Natural killer cell (primary cell): ENCODE data around the gene PHETA1. TPM values are rescaled to one million over a fixed set of nuclear protein-coding genes. Genes with fewer than 3 reads are reported as not detected.
A peak's percentile ranks its signal among the peaks of the same experiment; 100 is the strongest.
"Not testable (repeated sequence)": the region's sequence is repeated elsewhere in the genome, so short reads cannot be mapped to it uniquely, and the experiment has no call there.

ENCODE experiments used
- ATAC-seq, 3 donors: fragments of 150-1000 bp in 2 of 3; fragments of 200-7000 bp in 1 of 3; cut with Tn5 transposase; 1 replicate in 1 of 3; 2 replicates in 2 of 3; pipeline ENCODE4 v1.10.0; 2021; ENCODE audit warnings: mild to moderate bottlenecking in 2 of 3, moderate library complexity in 2 of 3
- DNase-seq, 2 donors: peaks; one replicate each; pipeline versions ENCODE4 v3.0.0 to v3.0.0-alpha.2; 2013 to 2021; ENCODE audit warnings: mixed read lengths in 1 of 2
- H3K27ac ChIP-seq: one replicate; pipeline ENCODE4 v1.5.1; 2013; ENCODE audit warnings: mild to moderate bottlenecking, low read length
- H3K27me3 ChIP-seq: one replicate; pipeline ENCODE4 v1.6.1; 2013; ENCODE audit warnings: low read length; ENCODE audit not compliant: control insufficient read depth, insufficient read depth
- H3K36me3 ChIP-seq: one replicate; pipeline ENCODE4 v1.6.1; 2013; ENCODE audit warnings: low read length; ENCODE audit not compliant: control insufficient read depth, insufficient read depth
- H3K4me1 ChIP-seq: one replicate; pipeline ENCODE4 v1.6.1; 2013; ENCODE audit warnings: low read length; ENCODE audit not compliant: control insufficient read depth, insufficient read depth
- H3K4me3 ChIP-seq: one replicate; pipeline ENCODE4 v1.5.1; 2013; ENCODE audit warnings: low read length
- H3K9me3 ChIP-seq: one replicate; pipeline ENCODE4 v1.6.1; 2013; ENCODE audit warnings: low read length; ENCODE audit not compliant: control insufficient read depth, insufficient read depth
- H3K27ac Mint-ChIP-seq, 2 donors: one replicate each; pipeline ENCODE4 v1.8.0; 2022; ENCODE audit warnings: mild to moderate bottlenecking in 2 of 2, mixed read lengths in 2 of 2, moderate library complexity in 1 of 2
- H3K27me3 Mint-ChIP-seq, 2 donors: one replicate each; pipeline ENCODE4 v1.8.0; 2022; ENCODE audit warnings: low read depth in 2 of 2, mixed read lengths in 2 of 2
- H3K36me3 Mint-ChIP-seq: one replicate; pipeline ENCODE4 v1.8.0; 2022; ENCODE audit warnings: mixed read lengths
- H3K4me1 Mint-ChIP-seq, 2 donors: one replicate each; pipeline ENCODE4 v1.8.0; 2022; ENCODE audit warnings: mixed read lengths in 2 of 2
- H3K4me3 Mint-ChIP-seq: one replicate; pipeline ENCODE4 v1.8.0; 2022; ENCODE audit warnings: mild to moderate bottlenecking, moderate library complexity, mixed read lengths
- H3K9me3 Mint-ChIP-seq, 2 donors: one replicate each; pipeline ENCODE4 v1.8.0; 2022; ENCODE audit warnings: mixed read lengths in 2 of 2
- WGBS: methylation state at CpG from one replicate; pipeline ENCODE4 v1.1.7; 2013; ENCODE audit warnings: missing lambda C conversion rate; ENCODE audit not compliant: insufficient coverage; 5-methylcytosine and 5-hydroxymethylcytosine counted together
- intact Hi-C: fragments of 100-400 bp; cut with micrococcal nuclease; formaldehyde crosslinking; loops from one replicate; pipeline ENCODE4 v1.14.2; 2022
- total RNA-seq, 4 donors: library from RNA; stranded (reverse); fragments of 120-200 nt in 1 of 4; gene quantifications; one replicate each; pipeline versions ENCODE4 v1.2.3 to v1.2.4, GENCODE V29; 2013 to 2022
- TF ChIP-seq, protein P1 (sequence below): fragments of 200-600 bp; IDR thresholded peaks from one replicate; pipeline ENCODE4 v1.8.0; 2022; ENCODE audit warnings: antibody characterized with exemption

PHETA1 gene
- total RNA-seq, 3 donors from 2014 or later (not counting 1 experiment from before 2014, with no cell fraction given) = 3.4 to 3.8 (median 3.5) TPM

DNA sequence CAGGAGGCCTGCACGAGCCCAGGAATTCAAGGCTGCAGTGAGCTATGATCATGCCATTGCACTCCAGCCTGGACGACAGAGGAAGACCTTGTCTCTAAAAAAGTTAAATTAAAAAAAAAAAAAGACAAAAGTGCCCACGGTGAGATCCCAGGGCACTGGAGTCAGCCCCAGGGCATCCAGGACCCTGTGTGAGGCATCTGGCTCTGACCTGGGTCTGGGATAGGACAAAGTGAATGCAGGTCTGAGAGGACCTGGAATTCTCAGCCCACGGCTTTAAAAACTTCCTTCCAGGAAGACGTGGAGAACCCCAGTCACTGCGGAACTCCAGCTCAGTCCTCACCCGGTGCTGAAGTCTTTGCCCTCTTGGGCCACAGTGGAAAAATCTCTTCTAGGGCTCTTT, 33.1 kb downstream of the PHETA1 start:
- 86% methylated on average over 7 of the region's 7 CpGs for WGBS
- H3K27ac Mint-ChIP-seq = no peak overlapping the region
- intact Hi-C loops = no loop called here
- TF ChIP-seq, protein P1, sequence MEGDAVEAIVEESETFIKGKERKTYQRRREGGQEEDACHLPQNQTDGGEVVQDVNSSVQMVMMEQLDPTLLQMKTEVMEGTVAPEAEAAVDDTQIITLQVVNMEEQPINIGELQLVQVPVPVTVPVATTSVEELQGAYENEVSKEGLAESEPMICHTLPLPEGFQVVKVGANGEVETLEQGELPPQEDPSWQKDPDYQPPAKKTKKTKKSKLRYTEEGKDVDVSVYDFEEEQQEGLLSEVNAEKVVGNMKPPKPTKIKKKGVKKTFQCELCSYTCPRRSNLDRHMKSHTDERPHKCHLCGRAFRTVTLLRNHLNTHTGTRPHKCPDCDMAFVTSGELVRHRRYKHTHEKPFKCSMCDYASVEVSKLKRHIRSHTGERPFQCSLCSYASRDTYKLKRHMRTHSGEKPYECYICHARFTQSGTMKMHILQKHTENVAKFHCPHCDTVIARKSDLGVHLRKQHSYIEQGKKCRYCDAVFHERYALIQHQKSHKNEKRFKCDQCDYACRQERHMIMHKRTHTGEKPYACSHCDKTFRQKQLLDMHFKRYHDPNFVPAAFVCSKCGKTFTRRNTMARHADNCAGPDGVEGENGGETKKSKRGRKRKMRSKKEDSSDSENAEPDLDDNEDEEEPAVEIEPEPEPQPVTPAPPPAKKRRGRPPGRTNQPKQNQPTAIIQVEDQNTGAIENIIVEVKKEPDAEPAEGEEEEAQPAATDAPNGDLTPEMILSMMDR = no peak
- no peaks in the 10 kb centered on the region for H3K4me1 ChIP-seq
- H3K4me1 Mint-ChIP-seq = no peaks in the 10 kb centered on the region
- H3K36me3 ChIP-seq = no peaks in the 10 kb centered on the region
- no peak for ATAC-seq
- peaks cover 0 to 4% of the 10 kb centered on the region in 2 donors for H3K27me3 Mint-ChIP-seq
- no peaks in the 10 kb centered on the region for H3K9me3 Mint-ChIP-seq
- no peak overlapping the region for H3K27ac ChIP-seq
- no peak for DNase-seq
- H3K27me3 ChIP-seq = no peaks in the 10 kb centered on the region
- no peaks in the 10 kb centered on the region for H3K36me3 Mint-ChIP-seq
- H3K9me3 ChIP-seq = no peaks in the 10 kb centered on the region
- H3K4me3 ChIP-seq = no peak overlapping the region
- H3K4me3 Mint-ChIP-seq = no peak overlapping the region

DNA sequence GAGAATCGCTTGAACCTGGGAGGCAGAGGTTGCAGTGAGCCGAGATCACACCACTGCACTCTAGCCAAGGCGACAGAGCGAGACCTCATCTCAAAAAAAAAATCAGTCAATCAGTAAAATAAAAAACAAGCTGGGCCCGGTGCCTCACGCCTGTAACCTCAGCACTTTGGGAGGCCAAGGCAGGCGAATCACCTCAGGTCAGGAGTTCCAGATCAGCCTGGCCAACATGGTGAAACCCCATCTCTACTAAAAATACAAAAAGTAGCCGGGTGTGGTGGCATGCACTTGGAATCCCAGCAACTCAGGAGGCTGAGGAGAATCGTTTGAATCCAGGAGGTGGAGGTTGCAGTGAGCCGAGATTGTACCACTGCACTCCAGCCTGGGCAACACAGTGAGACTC, 33.6 kb downstream of the PHETA1 start:
- H3K4me1 Mint-ChIP-seq, H3K36me3 Mint-ChIP-seq, H3K27ac Mint-ChIP-seq, H3K4me3 Mint-ChIP-seq, DNase-seq, H3K4me3 ChIP-seq, H3K27me3 ChIP-seq, H3K4me1 ChIP-seq, H3K36me3 ChIP-seq, H3K9me3 ChIP-seq, H3K9me3 Mint-ChIP-seq, H3K27ac ChIP-seq, intact Hi-C loops, H3K27me3 Mint-ChIP-seq, ATAC-seq: not testable (repeated sequence)
- 95% methylated on average over 9 of the region's 10 CpGs for WGBS

DNA sequence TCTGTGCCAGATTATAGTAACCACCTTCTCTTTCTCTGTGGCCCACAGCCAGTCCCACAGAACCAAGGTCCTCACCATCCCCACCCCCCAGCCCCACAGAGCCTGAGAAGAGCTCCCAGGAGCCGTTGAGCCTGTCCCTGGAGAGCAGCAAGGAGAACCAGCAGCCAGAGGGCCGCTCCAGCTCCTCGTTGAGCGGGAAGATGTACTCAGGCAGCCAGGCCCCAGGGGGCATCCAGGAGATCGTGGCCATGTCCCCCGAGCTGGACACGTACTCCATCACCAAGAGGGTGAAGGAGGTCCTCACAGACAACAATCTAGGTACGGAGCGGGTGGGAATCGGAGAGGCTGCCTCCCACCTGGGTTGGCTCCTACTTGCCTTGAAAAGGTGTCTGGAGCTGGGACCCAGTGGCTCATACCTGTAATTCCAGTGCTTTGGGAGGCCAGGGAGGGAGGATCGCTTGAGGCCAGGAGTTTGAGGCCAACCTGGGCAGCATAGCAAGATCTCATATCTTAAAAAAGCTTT, 34.4 kb downstream of the PHETA1 start:
- no peaks in the 10 kb centered on the region for H3K4me1 ChIP-seq
- no peak overlapping the region for H3K4me3 ChIP-seq
- H3K9me3 ChIP-seq = no peaks in the 10 kb centered on the region
- H3K9me3 Mint-ChIP-seq = no peaks in the 10 kb centered on the region
- no peaks in the 10 kb centered on the region for H3K4me1 Mint-ChIP-seq
- intact Hi-C loops = no loop called here
- H3K27ac Mint-ChIP-seq = no peak overlapping the region
- DNase-seq = no peak
- 94% methylated on average over 11 of the region's 11 CpGs for WGBS
- ATAC-seq = no peak
- H3K27ac ChIP-seq = no peak overlapping the region
- H3K4me3 Mint-ChIP-seq = no peak overlapping the region
- TF ChIP-seq, protein P1 = no peak
- H3K27me3 ChIP-seq = no peaks in the 10 kb centered on the region
- no peaks in the 10 kb centered on the region for H3K36me3 ChIP-seq
- no peaks in the 10 kb centered on the region for H3K36me3 Mint-ChIP-seq
- H3K27me3 Mint-ChIP-seq = peaks cover 0 to 7% of the 10 kb centered on the region in 2 donors

DNA sequence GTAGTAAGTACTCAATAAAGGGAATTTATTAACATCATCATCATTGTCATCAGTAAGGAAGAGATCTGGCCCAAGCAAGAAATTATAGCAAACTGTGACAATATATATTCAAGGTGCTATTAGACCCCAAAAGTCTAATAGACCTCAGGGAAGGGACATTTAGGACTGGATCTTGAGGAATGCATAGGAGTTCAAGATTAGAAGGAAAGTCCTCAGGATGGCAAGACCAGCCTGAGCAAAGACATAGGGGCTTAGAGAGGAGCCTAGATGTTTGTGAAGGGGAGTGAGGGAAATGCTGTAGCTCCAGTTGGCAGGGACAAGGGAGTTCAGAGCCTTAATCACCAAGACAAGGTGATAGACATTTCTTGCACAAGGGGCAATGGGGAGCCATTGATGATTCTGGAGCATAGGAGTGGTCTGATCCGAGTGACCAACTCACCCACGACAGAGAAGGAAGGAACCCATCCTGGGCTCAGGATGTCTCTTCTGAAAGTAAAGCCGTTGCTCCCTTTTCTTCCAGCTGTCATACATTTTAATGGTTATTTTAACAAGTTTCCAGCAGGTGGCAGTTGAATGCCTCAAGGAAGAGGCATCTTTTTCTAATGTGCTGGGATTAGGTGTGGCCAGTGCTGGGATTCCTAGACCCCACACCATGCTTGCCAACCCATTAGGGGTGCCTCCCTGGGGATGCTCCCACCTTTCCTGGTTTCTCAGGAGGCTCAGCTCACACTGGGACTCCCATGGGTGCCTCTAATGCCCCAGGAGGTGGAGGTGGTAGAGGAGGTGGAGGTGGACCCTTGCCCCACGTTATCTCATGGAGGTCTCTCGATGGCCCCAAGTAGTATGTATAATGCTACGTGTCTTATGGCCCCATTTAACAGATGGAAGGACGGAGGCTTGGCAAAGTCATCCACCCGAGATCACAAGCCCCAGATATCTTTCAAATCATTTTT, 37.8 kb downstream of the PHETA1 start:
- DNase-seq (peak in 1 of 2 donors; percentile 37), ATAC-seq (no peak)
- Histone ChIP-seq H3K4me1 (peaks cover 5% of the 10 kb centered on the region), H3K27me3 (no peaks in the 10 kb centered on the region), H3K4me3 (no peak overlapping the region), H3K36me3 (no peaks in the 10 kb centered on the region), H3K27ac (no peak overlapping the region), H3K9me3 (no peaks in the 10 kb centered on the region)
- Mint-ChIP-seq H3K9me3 (no peaks in the 10 kb centered on the region), H3K4me1 (peaks cover 11 to 12% of the 10 kb centered on the region in 2 donors), H3K4me3 (no peak overlapping the region), H3K36me3 (no peaks in the 10 kb centered on the region), H3K27me3 (peaks cover 8 to 15% of the 10 kb centered on the region in 2 donors), H3K27ac (no peak overlapping the region)
- TF ChIP-seq, protein P1 = no peak
- 58% methylated on average over 8 of the region's 8 CpGs for WGBS
- intact Hi-C loops = no loop called here
